Measurements from ENCODE around the gene TTC5.

The TTC5 gene

DNA sequence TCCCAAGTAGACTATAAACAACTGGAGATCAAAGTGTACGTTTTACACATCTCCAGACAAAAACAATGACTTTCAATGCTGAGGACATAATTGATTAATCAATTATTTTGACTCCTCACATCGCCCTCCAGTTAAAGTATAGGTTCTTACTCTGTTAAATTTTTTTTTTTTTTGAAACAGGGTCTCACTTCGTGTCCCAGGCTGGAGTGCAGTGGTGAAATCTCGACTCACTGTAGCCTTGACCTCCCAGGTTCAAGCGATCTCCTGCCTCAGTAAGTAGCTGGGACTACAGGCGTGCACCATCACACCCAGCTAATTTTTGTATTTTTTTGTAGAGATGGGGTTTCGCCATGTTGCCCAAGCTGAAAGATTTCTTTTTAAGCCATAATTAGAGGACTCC is 28.3 kb upstream of the TTC5 start:
- H3K79me2 ChIP-seq (ENCODE audit: insufficient read depth, low read length) = peaks cover 40% of the 10 kb centered on the region
- peak overlapping the region; percentile 46 for H2AFZ ChIP-seq (ENCODE audit: low read depth, low read length, severe bottlenecking)

DNA sequence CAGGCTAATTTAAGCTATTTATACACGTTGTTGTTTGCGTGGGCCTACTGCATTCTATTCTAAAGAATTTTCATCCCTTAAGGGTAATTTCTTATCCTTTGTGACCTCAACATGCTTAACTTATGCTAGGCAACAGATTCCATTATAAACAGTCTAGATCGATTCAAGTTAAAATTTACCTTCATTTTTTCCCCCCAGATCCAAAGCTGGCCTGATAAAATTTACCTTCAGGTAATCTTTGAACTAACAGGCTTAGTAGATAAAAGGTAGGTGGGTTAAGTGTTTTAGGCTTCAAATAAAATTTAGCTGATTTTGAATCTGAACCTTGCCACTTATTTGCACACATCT is 27.7 kb upstream of the TTC5 start:
- Histone ChIP-seq H3K27me3 (ENCODE audit: low read length) (no peaks in the 10 kb centered on the region), H3K27ac (ENCODE audit: low read depth, low read length) (peak overlapping the region; percentile 63), H3K4me3 (ENCODE audit: insufficient read depth, low read length, poor library complexity, severe bottlenecking) (peak overlapping the region; percentile 98), H3F3A (ENCODE audit: insufficient read depth) (peaks cover 16% of the 10 kb centered on the region; the same call in 1 of the 2 replicates), H3K79me2 (ENCODE audit: insufficient read depth, low read length) (peaks cover 45% of the 10 kb centered on the region), H2AFZ (ENCODE audit: low read depth, low read length, severe bottlenecking) (peak overlapping the region; percentile 46), H3K9ac (ENCODE audit: low read length) (peak overlapping the region; percentile 83), H4K20me1 (ENCODE audit: low read depth, low read length) (no peaks in the 10 kb centered on the region), H3K36me3 (ENCODE audit: low read length) (peaks cover 4% of the 10 kb centered on the region; the same call in 1 of the 2 replicates), H3K9me3 (ENCODE audit: insufficient read depth, low read length) (no peaks in the 10 kb centered on the region), H3K4me2 (ENCODE audit: low read depth, low read length, poor library complexity, severe bottlenecking) (peak overlapping the region; percentile 100), H3K9me2 (replicated peaks; ENCODE audit: insufficient read depth, low read length) (no peaks in the 10 kb centered on the region)
- TF ChIP-seq, protein P1, sequence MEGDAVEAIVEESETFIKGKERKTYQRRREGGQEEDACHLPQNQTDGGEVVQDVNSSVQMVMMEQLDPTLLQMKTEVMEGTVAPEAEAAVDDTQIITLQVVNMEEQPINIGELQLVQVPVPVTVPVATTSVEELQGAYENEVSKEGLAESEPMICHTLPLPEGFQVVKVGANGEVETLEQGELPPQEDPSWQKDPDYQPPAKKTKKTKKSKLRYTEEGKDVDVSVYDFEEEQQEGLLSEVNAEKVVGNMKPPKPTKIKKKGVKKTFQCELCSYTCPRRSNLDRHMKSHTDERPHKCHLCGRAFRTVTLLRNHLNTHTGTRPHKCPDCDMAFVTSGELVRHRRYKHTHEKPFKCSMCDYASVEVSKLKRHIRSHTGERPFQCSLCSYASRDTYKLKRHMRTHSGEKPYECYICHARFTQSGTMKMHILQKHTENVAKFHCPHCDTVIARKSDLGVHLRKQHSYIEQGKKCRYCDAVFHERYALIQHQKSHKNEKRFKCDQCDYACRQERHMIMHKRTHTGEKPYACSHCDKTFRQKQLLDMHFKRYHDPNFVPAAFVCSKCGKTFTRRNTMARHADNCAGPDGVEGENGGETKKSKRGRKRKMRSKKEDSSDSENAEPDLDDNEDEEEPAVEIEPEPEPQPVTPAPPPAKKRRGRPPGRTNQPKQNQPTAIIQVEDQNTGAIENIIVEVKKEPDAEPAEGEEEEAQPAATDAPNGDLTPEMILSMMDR (IDR thresholded peaks at IDR 0.05; ENCODE audit: insufficient read depth, low read length, poor library complexity, severe bottlenecking) = no peak
- TF ChIP-seq EZH2phosphoT487 (conservative IDR thresholded peaks at IDR 0.05; ENCODE audit: low read length) = no peak

More for the DNA sequence above, 28.3 kb upstream of the TTC5 start:
- Histone ChIP-seq H3K27me3 (ENCODE audit: low read length) (no peaks in the 10 kb centered on the region), H3K27ac (ENCODE audit: low read depth, low read length) (peak overlapping the region; percentile 63; the same call in 1 of the 2 replicates), H3K36me3 (ENCODE audit: low read length) (no peaks in the 10 kb centered on the region), H3K4me3 (ENCODE audit: insufficient read depth, low read length, poor library complexity, severe bottlenecking) (peak overlapping the region; percentile 98), H4K20me1 (ENCODE audit: low read depth, low read length) (no peaks in the 10 kb centered on the region), H3K9ac (ENCODE audit: low read length) (peak overlapping the region; percentile 83), H3K9me2 (replicated peaks; ENCODE audit: insufficient read depth, low read length) (no peaks in the 10 kb centered on the region), H3K9me3 (ENCODE audit: insufficient read depth, low read length) (no peaks in the 10 kb centered on the region), H3K4me2 (ENCODE audit: low read depth, low read length, poor library complexity, severe bottlenecking) (peak overlapping the region; percentile 100), H3F3A (ENCODE audit: insufficient read depth) (peaks cover 11% of the 10 kb centered on the region; the same call in 1 of the 2 replicates)
- TF ChIP-seq, protein P1 (IDR thresholded peaks at IDR 0.05; ENCODE audit: insufficient read depth, low read length, poor library complexity, severe bottlenecking) = no peak
- TF ChIP-seq EZH2phosphoT487 (conservative IDR thresholded peaks at IDR 0.05; ENCODE audit: low read length) = no peak

DNA sequence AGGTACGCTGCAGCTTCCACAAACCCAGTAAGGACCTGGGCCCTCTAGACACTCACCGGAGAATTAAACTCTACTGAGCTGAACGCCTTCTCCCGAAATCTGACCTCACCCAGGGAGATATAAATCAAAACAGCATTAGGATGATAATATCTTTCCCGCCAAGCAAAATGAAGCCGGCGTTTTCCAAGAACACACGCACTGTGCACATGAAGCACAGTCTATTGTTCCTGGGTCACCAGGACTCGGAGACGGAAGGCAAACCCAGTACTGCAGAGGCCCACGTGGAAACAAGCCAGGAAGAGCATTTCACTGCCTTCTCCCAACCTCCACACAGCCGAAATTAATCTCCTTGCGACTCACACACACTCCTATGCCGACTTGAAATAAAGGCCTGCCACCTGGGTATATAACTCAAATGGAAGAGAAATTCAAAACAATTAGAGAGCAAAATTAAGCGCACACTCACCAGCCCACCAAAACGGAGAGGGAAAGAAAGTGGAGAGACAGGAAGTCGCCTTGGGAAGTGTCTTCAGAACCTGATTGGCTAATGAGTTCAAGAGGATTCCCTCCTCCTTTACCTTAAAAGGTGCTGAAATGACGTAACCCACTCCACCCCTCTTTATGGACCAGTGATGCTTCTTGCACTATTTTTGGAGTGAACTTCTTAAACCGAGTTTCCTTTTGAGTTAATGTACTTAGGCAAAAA is 27.2 kb upstream of the TTC5 start, which contains the start of gene CCNB1IP1:
Gene CCNB1IP1 (minus strand): TSS at position 492 of the 706 bp plus-strand sequence. CDS start 16,756 bp downstream, outside the sequence.
- TF ChIP-seq, protein P1 (IDR thresholded peaks at IDR 0.05; ENCODE audit: insufficient read depth, low read length, poor library complexity, severe bottlenecking) = no peak
- H3K4me2 ChIP-seq (ENCODE audit: low read depth, low read length, poor library complexity, severe bottlenecking) = peak within 1 kb of the TSS; percentile 100
- H3K9ac ChIP-seq (ENCODE audit: low read length) = peak within 1 kb of the TSS; percentile 83
- H3F3A ChIP-seq (ENCODE audit: insufficient read depth) = peaks cover 21% of the 10 kb centered on the region; the same call in 1 of the 2 replicates
- H4K20me1 ChIP-seq (ENCODE audit: low read depth, low read length) = no peaks in the 10 kb centered on the region
- H3K79me2 ChIP-seq (ENCODE audit: insufficient read depth, low read length) = peaks cover 48% of the 10 kb centered on the region
- peak within 1 kb of the TSS; percentile 98 for H3K4me3 ChIP-seq (ENCODE audit: insufficient read depth, low read length, poor library complexity, severe bottlenecking)
- peaks cover 6% of the 10 kb centered on the region; the same call in 1 of the 2 replicates for H3K36me3 ChIP-seq (ENCODE audit: low read length)
- peak within 1 kb of the TSS; percentile 79 for H2AFZ ChIP-seq (ENCODE audit: low read depth, low read length, severe bottlenecking)
- no peaks in the 10 kb centered on the region for H3K9me2 ChIP-seq (replicated peaks; ENCODE audit: insufficient read depth, low read length)
- no peaks in the 10 kb centered on the region for H3K9me3 ChIP-seq (ENCODE audit: insufficient read depth, low read length)
- H3K27me3 ChIP-seq (ENCODE audit: low read length) = no peaks in the 10 kb centered on the region
- H3K27ac ChIP-seq (ENCODE audit: low read depth, low read length) = peak within 1 kb of the TSS; percentile 63
